Effector CD4-positive, alpha-beta T cell (primary cell): ENCODE data around the gene BBS9.
"Not testable (repeated sequence)": the region's sequence is repeated elsewhere in the genome, so short reads cannot be mapped to it uniquely, and the experiment has no call there.

Source experiments
- DNase-seq: peaks from one replicate; pipeline ENCODE4 v3.0.0-alpha.2; 2020

BBS9 gene

DNA sequence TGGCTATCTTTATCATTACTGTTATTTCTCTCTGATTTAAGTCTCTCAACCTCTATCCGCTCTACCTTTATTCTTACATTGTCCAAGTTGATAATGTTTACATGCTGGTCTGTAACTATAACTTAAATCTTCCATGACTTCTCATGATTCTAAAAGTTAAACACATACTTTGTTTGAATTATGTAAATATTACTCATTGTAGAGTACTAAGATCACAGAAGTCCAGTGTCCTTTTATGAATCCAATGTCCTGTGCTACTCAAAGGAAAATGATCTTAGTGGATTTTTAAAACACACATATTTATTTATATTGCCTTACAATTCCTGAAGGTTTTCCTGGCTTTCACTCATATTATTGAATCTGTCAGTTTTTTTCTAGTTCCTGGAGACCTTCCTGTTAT is 70.9 kb downstream of the BBS9 start:
- DNase-seq, result no peak

GRCh38 chr7:33201821-33202220 is 72.5 kb downstream of the BBS9 start:
- DNase-seq, result no peak

GRCh38 chr7:33210958-33211357 is 81.6 kb downstream of the BBS9 start:
- DNase-seq, result no peak

DNA sequence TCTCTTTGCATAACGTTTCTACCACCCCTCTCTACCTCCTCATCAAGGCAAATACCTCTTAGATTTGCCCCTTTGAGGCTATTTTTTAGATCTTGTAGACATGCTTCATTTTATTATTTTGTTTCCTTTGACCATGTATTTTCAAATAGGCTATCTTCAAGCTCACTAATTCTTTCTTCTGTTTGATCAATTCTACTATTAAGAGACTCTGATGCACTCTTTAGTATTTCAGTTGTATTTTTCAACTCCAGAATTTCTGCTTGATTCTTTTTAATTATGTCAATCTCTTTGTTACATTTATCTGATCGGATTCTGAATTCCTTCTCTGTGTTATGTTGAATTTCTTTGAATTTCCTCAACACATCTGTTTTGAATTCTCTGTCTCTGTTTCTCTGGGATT is 82.8 kb downstream of the BBS9 start:
- DNase-seq, result no peak

- no peak for DNase-seq
Observed at GRCh38 chr7:33215992-33216391, 86.6 kb downstream of the BBS9 start.

- DNase-seq, result no peak
Observed at GRCh38 chr7:33217595-33217994, 88.2 kb downstream of the BBS9 start.

DNA sequence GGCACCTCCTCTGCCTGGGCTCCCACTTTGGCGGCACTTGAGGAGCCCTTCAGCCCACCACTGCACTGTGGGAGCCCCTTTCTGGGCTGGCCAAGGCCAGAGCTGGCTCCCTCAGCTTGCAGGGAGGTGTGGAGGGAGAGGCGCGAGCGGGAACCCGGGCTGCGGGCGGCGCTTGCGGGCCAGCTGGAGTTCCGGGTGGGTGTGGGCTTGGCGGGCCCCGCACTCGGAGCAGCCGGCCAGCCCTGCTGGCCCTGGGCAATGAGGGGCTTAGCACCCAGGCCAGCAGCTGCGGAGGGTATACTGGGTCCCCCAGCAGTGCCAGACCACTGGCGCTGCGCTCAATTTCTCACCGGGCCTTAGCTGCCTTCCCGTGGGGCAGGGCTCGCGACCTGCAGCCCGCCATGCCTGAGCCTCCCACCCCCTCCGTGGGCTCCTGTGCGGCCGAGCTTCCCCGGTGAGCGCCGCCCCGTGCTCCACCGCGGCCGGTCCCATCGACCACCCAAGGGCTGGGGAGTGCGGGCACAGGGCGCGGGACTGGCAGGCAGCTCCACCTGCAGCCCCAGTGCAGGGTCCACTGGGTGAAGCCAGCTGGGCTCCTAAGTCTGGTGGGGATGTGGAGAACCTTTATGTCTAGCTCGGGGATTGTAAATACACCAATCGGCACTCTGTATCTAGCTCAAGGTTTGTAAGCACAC is 89.6 kb downstream of the BBS9 start:
- DNase-seq, result not testable (repeated sequence)

GRCh38 chr7:33220231-33220630 is 90.9 kb downstream of the BBS9 start:
- DNase-seq, result no peak

- DNase-seq, result no peak
Observed at GRCh38 chr7:33221390-33221789, 92.0 kb downstream of the BBS9 start.

- DNase-seq, result no peak
Observed at GRCh38 chr7:33232632-33233145, 103.3 kb downstream of the BBS9 start.

GRCh38 chr7:33233659-33234058 is 104.3 kb downstream of the BBS9 start:
- DNase-seq, result no peak

GRCh38 chr7:33237036-33237435 is 107.7 kb downstream of the BBS9 start:
- DNase-seq, result no peak

DNA sequence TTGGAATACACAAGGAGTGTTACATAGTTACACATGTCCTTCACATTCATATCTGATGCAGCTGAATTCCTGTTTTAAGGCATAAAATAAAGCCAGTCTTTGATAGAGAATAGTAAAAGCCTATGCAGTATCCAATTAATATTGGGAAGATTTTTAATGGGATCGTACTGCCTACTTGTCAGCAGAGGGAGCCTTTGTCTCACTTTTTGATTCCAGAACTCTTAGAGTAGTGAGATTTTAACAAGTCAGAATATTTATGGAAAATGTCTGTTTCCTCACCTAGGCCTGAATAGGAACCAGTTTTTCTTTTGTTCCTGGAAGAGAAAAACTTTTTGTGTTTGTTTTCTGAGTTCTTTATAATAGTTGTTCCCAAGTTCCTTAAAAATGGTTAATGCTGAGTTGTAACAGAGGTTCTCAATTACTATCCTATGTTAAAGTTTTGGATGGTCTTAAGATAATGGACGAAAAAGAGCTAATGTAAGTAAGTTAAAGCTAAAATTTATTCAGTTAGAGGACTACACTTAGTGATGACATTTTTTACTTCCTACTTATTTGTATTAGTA is 114.0 kb downstream of the BBS9 start:
- no peak for DNase-seq

DNA sequence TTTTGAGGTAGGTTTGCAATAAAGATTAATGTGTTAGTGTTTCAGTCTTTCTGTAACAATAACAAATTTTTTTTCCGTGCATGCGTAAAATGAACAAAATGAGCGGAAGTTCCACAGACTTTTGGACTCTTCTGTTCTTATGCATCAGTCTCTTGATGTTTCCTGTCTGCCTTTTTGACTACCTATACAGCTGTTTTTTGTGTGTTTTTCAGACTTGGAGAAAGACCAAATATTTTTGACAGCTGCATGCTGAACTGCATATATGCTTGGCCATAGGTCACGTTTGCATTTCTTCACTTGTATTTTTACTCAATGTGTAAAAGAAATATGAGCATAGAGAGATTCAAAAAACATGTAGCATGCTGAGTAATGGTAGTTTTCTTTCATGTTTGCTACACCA is 119.3 kb downstream of the BBS9 start:
- no peak for DNase-seq

DNA sequence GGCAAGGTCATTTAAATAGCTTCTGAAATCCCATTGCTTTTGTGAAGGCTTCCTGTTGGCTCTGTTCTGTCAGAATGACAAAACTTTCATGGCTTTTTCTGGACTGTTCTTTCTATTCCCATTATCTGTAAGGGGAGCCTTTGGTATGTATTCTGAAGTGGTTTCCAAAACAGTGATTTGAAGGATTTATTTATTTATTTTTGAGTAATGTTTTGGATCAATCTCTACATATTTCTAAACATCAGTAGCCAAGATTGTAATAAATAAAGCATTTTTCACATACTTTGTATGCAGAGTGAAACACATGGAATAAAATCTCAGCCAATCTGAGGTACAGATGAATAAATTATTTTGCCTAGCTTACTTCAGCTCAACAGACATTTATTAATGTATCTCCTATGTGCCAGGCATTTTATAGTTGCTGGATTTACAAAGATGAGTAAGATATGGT is 121.1 kb downstream of the BBS9 start:
- no peak for DNase-seq

DNA sequence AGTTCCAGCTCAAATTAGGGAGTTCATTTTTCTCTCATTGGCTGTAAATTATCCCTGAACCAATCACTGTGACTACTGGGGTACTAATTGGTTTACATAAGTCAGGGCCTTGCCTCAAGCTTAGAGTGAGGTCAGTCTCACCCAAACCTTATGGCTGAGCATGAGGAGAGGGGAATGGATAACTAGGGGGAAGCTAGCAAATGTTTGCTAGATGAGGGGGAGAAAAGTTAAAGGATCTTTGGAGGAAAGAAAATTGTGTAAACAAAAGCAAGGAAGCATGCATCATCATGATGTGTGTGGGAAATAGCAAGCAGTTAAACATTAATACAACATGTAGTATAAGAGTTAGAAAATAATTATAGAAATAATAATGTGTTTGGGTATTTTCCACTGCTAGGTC is 121.9 kb downstream of the BBS9 start:
- DNase-seq, result no peak

- DNase-seq, result no peak
Observed at GRCh38 chr7:33258491-33258951, 129.2 kb downstream of the BBS9 start.

GRCh38 chr7:33261585-33261984 is 132.2 kb downstream of the BBS9 start:
- DNase-seq, result no peak

DNA sequence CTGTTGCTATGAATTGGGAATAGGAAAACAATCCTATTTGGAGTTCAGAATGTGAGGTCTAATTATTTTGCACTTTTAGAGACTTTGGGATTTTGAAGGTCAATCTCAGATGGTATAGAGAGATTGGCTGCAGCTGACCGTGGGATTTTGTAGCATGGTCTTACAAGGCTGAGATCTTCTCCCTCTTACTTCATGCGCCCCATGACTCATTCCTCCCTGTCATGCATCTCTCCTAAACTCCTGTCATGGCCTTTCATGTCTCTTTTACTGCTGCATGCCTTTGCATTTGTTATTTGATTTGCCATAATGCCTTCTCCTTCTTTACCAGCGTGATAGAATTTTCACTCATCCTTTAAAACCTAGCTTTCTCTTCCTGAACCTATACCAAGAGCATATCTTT is 133.1 kb downstream of the BBS9 start:
- DNase-seq, result no peak

GRCh38 chr7:33271839-33272371 is 142.5 kb downstream of the BBS9 start:
- not testable (repeated sequence) for DNase-seq

GRCh38 chr7:33273356-33273755 is 144.0 kb downstream of the BBS9 start:
- DNase-seq, result no peak

DNA sequence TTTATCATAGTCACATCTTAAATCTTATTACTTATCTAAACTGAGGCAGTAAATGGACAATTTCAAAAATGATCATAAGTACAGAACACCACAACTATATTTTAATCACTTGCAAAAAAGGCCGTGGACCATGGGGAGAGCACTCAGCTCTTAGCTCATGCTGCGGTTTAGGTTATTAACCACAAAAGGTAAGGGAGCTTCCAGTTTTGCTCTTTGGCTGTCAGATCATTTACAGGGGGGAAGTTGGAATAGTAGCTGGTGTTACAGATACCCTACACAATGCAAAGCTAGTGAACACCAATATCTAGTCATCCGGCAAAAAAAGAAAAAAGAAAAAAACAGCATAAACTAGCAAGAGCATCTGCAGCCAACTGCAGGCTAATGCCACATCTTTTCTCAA is 147.0 kb downstream of the BBS9 start:
- DNase-seq, result no peak

GRCh38 chr7:33276729-33277128 is 147.4 kb downstream of the BBS9 start:
- DNase-seq, result no peak

DNA sequence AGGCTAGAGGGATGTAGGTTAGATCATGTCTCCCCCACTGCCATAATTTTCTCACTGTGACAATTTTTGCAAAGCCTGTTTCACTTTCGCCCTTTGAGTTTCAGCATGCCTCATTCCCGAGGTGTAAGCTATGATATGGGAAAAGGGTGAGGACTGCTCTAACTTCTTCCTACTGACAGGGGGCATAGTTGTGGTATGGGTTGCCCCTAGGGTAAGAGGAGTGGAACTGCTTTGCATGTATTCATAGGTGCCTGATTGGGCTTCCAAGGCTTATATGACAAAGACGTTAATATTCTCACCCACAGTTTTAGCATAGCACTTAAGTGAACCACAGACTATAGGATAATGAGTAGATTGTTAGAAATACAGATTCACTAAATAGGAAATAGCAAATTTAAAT is 148.7 kb downstream of the BBS9 start:
- DNase-seq, result no peak
